Measurements from ENCODE around the gene SNORC.

The SNORC gene

DNA sequence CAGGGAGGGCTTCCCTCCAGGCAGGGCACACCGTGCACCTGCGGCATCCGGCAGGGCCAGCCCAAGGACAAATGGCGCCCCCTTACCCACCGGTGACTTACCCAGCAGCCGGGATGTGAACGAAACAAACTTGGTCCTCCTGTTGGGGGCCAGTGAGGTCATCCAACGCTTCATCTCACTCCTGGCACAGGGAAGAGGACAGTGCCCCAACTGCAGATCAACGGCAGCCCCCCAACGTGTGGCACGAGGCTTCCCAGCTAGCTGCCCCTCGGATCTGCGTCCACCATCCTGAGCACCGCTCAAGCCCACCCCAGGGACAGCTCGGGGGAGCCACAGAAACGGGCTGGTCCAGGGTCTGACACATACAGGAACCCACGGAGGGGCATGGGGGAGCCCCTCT lies 12.0 kb downstream of the SNORC start:
- FAIRE-seq (no peak), DNase-seq (ENCODE audit: insufficient read length, low spot score) (no peak)

DNA sequence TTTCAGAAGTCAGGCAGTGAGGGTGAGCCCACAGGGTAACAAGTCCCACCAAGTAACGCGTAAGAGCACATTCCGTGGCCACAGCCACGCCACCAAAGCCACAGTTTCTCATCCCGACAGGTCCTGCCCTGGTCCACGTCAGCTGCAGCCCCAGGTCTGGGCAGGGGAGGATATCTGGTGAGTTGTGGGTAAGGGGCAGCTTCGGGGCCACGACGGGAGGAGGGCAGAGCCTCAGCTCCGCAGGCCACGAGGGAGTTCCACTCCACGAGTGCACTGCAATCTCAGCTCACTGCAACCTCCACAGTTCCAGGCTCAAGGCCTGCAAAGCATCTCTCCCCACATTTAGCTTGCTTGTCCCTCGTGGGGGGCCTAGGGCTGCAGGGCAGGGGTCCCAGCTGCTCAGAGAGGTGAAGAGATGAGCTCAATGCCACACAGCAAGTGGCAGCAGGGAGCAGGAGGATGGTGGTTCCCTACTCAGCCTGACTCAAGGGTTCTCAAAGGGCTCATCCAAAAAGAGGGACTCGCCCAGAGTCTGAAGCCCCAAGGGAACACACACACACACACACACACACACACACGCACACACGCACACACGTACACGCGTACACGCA lies 12.5 kb downstream of the SNORC start:
- FAIRE-seq (no peak), DNase-seq (ENCODE audit: insufficient read length, low spot score) (no peak)

DNA sequence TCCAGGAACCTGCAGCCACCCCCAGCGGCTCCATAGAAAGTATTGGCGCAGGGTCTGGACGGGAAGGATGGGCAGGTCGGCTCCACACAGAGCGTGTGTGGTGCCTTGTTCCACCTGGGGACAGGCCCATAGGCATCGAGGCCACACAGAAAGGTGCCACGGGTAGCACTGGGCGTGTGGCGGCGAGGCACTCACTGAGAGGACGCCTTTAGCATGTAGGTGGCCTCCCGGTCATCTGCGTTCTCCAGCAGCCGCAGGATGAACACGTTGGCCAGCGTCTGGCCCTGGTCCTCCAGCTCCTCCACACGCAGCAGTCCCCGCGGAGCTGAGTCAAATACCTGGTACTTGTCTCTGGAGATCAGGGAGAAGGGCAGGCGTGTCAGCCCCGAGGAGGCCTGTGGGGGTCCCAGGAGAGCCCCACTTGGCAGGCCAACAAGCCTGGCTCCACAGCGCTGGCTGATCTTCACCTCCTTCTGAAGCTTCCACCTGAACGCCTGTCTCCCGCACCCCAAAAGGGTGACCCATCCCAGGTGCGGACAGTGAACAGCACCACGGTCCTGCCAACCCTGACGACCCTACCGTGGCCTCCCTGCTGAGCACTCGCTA lies 13.2 kb downstream of the SNORC start:
- no peak for FAIRE-seq
- no peak for DNase-seq (ENCODE audit: insufficient read length, low spot score)

- FAIRE-seq (no peak), DNase-seq (ENCODE audit: insufficient read length, low spot score) (no peak)
Measured at GRCh38 chr2:232884001-232884421, 13.9 kb downstream of the SNORC start.

DNA sequence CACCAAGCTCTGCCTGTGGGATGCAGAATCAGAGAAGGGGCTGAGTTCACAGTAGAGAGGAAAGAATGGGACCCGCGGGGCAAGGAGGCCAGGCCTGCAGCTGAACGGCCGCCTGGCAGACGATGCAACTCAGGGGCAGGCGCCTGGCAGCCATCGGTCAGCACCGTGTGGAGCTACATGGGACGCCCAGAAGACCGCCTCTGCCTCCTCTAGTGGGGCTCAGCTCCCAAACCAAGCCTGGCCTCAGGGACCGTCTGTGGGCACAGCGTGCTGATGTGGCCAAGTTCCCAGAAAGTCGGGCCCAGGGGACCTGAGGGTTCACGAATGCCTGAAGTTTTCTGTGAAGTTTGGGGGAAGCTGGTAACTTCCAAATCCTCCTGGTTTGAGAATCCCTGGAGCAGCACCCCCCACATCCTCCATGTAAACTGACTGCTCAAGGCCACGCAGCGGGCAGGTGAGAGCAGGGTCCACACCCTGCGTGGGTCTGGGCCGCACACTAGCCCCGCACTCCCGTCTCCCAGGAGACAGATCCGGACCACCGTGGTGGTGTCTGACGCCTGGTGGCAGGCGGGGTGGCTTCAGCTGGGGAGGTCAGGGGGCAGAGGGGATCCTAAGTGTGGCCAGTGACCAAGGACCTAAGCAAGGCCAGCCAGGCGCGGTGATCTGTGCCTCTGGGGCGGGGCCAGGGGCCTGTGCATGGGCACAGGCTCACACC lies 14.6 kb downstream of the SNORC start:
- no peak for FAIRE-seq
- DNase-seq (ENCODE audit: insufficient read length, low spot score): no peak

GRCh38 chr2:232885264-232885961 lies 15.3 kb downstream of the SNORC start:
- FAIRE-seq (no peak), DNase-seq (ENCODE audit: insufficient read length, low spot score) (no peak)

- no peak for FAIRE-seq
- DNase-seq (ENCODE audit: insufficient read length, low spot score): no peak
Measured at GRCh38 chr2:232886176-232886575, 16.1 kb downstream of the SNORC start.

DNA sequence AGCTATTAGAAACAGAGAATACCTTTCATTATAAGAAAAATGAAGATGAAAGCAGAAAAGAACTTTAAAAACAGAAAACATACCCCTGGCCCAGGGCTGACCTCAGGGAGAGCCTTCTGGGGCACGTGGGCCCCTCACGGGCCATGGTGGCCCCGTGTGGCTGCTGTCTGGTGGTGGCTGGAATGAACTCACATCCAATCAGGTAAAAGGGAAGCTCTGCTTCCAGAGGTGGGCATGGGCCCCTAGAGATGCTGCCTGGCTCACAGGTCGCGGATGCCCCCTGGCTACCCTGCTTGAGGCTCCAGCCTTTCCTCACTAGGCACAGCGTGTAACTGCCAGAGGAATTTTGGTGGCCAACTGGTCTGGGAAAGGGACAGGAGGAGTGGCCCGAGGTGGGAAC lies 16.6 kb downstream of the SNORC start:
- no peak for DNase-seq (ENCODE audit: insufficient read length, low spot score)
- FAIRE-seq: no peak

GRCh38 chr2:232887171-232887850 lies 17.2 kb downstream of the SNORC start:
- FAIRE-seq: no peak
- no peak for DNase-seq (ENCODE audit: insufficient read length, low spot score)

- no peak for FAIRE-seq
- no peak for DNase-seq (ENCODE audit: insufficient read length, low spot score)
Measured at GRCh38 chr2:232888099-232888836, 18.2 kb downstream of the SNORC start.

DNA sequence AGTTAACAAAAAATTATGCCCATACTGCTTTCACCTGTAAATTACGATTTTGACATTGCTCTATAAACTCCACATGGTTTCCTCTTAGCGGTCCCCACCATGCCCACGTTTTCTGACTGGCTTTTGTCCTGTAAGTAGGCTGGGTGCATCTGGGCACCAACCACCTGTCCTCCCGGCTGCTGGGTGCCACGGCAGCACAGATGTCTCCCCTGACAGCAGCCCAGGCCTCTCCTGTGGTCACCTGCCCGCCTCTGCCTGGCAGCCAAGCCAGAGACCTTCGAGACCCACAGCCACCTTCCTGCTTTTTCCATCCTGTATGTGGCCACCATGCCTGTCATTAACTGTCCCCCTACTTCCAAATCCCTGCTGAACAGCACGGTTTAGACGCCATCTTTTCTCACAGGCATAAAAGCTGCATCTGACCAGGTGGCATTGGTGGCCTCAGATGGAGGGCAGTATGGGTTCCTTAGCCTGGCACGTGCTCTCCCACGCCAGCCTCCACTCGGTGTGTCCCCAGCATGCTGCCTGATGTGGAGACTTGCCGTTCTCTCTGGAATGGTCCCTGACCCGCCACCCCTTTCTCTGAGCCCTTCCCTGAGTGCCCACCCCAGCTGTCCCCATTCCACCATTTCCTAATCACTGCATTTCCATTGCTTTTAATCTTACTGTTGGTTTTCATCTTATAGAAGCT lies 18.9 kb downstream of the SNORC start:
- DNase-seq (ENCODE audit: insufficient read length, low spot score): no peak
- no peak for FAIRE-seq

DNA sequence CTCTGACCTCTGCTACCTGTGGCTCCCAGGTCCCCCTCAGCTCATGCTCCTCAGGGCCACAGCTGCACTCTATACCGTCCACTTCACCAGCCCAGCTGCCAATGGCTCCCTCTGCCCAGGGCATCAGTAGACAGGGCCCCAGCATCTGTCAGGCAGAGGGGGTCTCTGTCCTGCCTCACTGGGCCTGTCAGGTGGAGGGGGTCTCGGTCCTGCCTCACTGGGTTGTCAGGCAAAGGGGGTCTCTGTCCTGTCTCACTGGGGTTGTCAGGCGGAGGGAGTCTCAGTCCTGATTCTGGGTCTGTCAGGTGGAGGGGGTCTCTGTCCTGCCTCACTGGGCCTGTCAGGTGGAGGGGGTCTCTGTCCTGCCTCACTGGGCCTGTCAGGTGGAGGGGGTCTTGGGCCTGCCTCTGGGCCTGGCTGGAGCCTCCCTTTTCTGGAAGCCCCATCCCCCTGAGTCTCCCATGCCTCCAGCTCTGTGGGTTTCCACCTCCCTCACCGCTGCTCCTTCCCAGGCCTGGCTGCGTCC lies 19.9 kb downstream of the SNORC start:
- no peak for FAIRE-seq
- DNase-seq (ENCODE audit: insufficient read length, low spot score): no peak

GRCh38 chr2:232890536-232890895 lies 20.5 kb downstream of the SNORC start:
- no peak for DNase-seq (ENCODE audit: insufficient read length, low spot score)
- FAIRE-seq: no peak

DNA sequence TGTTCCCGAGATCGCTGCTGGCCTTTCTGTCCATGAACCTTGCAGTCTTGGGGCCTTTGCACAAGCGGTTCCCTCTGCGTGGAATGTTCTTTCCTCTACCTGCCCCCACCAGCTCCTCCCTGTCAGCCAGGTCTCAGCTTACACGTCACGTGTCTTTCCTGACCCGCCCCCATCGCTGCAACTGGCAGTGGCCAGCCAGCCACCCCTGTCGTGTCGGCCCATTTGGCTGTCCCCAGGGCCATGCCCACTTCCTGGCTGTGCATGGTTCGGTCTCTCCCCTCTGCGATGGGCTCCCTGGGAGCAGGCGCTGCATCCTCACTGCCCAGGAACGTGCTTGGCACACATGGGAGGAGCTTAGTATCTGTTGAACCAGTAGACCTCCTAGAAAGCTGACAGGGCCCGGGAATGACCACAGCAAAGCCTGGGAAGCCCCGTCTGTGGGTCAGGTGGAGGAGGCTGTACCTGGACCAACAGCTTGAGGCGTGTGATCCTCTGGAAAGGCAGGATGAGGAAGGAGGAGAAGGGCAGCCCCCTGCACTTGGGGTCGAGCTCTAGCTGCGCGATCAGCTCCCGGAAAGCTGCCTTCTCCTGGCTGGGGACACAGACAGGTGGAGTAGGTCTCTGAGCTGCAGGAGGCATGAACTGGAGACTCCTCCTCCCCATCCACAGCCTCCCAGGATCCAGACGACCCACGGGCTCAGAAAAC lies 21.0 kb downstream of the SNORC start:
- DNase-seq (ENCODE audit: insufficient read length, low spot score): no peak

DNA sequence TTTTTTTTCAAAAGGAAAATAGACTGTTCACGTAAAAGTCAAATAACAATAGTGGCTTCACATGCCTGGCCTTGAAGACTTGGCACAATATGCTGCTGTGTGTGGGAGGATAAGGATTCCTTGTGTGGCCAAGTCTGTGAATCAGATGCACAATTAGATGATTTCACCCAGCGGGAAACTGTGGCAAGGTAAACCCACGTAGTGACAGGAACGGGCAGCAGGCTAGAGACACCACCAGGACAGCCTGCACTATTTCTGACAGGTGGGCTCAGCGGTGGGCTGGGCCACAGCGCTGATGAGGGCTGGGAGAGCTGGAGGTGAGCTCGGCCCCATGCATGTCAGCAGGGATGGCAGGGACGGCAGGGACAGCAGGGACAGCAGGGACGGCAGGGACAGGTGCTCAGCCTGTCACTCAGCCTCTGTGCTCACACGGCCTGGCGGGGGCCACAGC lies 21.6 kb downstream of the SNORC start:
- FAIRE-seq (no peak), DNase-seq (ENCODE audit: insufficient read length, low spot score) (no peak)

More for the DNA sequence above, 21.0 kb downstream of the SNORC start:
- FAIRE-seq: no peak

GRCh38 chr2:232892221-232892620 lies 22.2 kb downstream of the SNORC start:
- FAIRE-seq: no peak
- no peak for DNase-seq (ENCODE audit: insufficient read length, low spot score)

- DNase-seq (ENCODE audit: insufficient read length, low spot score): no peak
- no peak for FAIRE-seq
Measured at GRCh38 chr2:232892843-232893242, 22.8 kb downstream of the SNORC start.

GRCh38 chr2:232893834-232894233 lies 23.8 kb downstream of the SNORC start:
- DNase-seq (ENCODE audit: insufficient read length, low spot score) (no peak), FAIRE-seq (no peak)

GRCh38 chr2:232894251-232894650 lies 24.2 kb downstream of the SNORC start:
- DNase-seq (ENCODE audit: insufficient read length, low spot score) (no peak), FAIRE-seq (no peak)

All from GM19239 (cell line).